ENCODE data around the gene SURF2.

DNA sequence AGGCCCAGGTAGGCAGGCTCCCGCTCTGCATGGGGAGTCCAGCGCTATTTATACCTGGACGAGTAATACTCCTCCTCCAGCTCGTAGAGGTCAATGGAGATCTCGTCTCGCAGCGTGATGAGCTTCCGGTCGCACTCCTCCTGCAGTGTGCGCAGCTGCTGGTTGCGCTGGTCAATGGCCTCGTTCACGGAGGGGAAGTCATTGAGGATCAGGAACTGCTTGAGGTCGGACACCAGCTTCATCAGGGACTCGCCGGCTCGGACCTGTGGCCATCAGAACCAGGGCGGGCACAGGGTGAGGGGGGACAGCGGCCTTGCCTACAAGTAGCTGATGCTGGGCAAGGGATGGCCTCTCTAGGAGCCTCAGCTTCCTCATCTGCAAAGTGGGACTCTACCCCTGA lies 12.3 kb upstream of the SURF2 start:
- TF ChIP-seq, protein P1, sequence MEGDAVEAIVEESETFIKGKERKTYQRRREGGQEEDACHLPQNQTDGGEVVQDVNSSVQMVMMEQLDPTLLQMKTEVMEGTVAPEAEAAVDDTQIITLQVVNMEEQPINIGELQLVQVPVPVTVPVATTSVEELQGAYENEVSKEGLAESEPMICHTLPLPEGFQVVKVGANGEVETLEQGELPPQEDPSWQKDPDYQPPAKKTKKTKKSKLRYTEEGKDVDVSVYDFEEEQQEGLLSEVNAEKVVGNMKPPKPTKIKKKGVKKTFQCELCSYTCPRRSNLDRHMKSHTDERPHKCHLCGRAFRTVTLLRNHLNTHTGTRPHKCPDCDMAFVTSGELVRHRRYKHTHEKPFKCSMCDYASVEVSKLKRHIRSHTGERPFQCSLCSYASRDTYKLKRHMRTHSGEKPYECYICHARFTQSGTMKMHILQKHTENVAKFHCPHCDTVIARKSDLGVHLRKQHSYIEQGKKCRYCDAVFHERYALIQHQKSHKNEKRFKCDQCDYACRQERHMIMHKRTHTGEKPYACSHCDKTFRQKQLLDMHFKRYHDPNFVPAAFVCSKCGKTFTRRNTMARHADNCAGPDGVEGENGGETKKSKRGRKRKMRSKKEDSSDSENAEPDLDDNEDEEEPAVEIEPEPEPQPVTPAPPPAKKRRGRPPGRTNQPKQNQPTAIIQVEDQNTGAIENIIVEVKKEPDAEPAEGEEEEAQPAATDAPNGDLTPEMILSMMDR (IDR thresholded peaks at IDR 0.05; ENCODE audit: insufficient read depth, low read depth, low read length): no peak
- TF ChIP-seq EZH2 (IDR thresholded peaks at IDR 0.05; ENCODE audit: insufficient read depth, low read length): no peak
